K562 (cell line): ENCODE data around the gene SERINC5. TPM values are rescaled to one million over a fixed set of nuclear protein-coding genes. Genes with fewer than 3 reads are reported as not detected.
"Not testable (repeated sequence)": the region's sequence is repeated elsewhere in the genome, so short reads cannot be mapped to it uniquely, and the experiment has no call there.

Source experiments
- ATAC-seq: fragments of 200-7000 bp; cut with Tn5 transposase; 3 replicates; pipeline ENCODE4 v1.9.1; 2020; ENCODE audit warnings: moderate library complexity
- BruUV-seq: library from RNA; stranded (reverse); fragments of 400-500 nt; replicated peaks from 2 replicates; lab custom pipeline; 2021; lab: Mats Ljungman, UMichigan
- CTCF ChIA-PET: fragments of 300-600 bp; formaldehyde crosslinking; extraction: SDS; loops from one replicate; lab custom pipeline; 2021; ENCODE audit warnings: low intra/inter-chr PET ratio; lab: Yijun Ruan, JAX
- POLR2A ChIA-PET: fragments of 300-600, 350-650 bp; sonication (Branson Sonifier 250); formaldehyde crosslinking; extraction: SDS; loops from one replicate; lab custom pipeline; 2021; ENCODE audit warnings: antibody characterized with exemption, inconsistent platforms; lab: Yijun Ruan, JAX
- DNase-seq, 4 experiments: peaks; one replicate each; pipeline versions ENCODE4 v3.0.0 to v3.0.0-alpha.2; 2011 to 2018; ENCODE audit warnings: low spot score in 3 of 4, mixed read lengths in 3 of 4; ENCODE audit errors: extremely low read depth in 1 of 4
- FAIRE-seq: peaks from 2 replicates; lab custom pipeline; 2011; peaks lifted over from hg19 to GRCh38; lab: Jason Lieb, UNC
- H2AFZ ChIP-seq: 2 replicates; pipeline ENCODE4 v1.6.0; 2011; ENCODE audit warnings: low read depth, low read length, control low read depth, inconsistent platforms
- H3K27ac ChIP-seq: fragments of 200-600 bp; 3 replicates; pipeline ENCODE4 v1.8.0; 2011; ENCODE audit warnings: low read depth, mild to moderate bottlenecking, control low read depth, inconsistent platforms, low read length, moderate library complexity, mixed read lengths; ENCODE audit errors: extremely low read depth
- H3K27me3 ChIP-seq, 2 experiments: fragments of 300-600 bp in 1 of 2; 2 replicates in 1 of 2; 3 replicates in 1 of 2; pipeline versions ENCODE4 v1.6.0 to v1.8.0; 2011; ENCODE audit warnings: inconsistent platforms in 2 of 2, low read length in 2 of 2, mild to moderate bottlenecking in 1 of 2, mixed read lengths in 1 of 2, moderate library complexity in 1 of 2; ENCODE audit not compliant: control insufficient read depth in 2 of 2, insufficient read depth in 2 of 2
- H3K36me3 ChIP-seq: fragments of 300-600 bp; 3 replicates; pipeline ENCODE4 v1.8.0; 2011; ENCODE audit warnings: mild to moderate bottlenecking, low read length, inconsistent platforms; ENCODE audit not compliant: control insufficient read depth, insufficient read depth
- H3K4me1 ChIP-seq, 2 experiments: fragments of 200-600 bp in 1 of 2; replicated peaks in 1 of 2; 2 replicates in 1 of 2; 3 replicates in 1 of 2; pipeline versions ENCODE4 v1.5.1 to v1.8.0; 2011; ENCODE audit warnings: inconsistent platforms in 2 of 2, low read length in 2 of 2, mild to moderate bottlenecking in 1 of 2, mixed read lengths in 1 of 2, moderate library complexity in 1 of 2; ENCODE audit not compliant: control insufficient read depth in 2 of 2, insufficient read depth in 2 of 2
- H3K4me2 ChIP-seq: 2 replicates; pipeline ENCODE4 v1.6.1; 2011; ENCODE audit warnings: low read length, control low read depth, inconsistent platforms, mixed read lengths; ENCODE audit not compliant: insufficient read depth
- H3K4me3 ChIP-seq: fragments of 200-600 bp; sonication (generic), shearing (Covaris generic); 2 replicates; pipeline ENCODE4 v1.5.1; 2016; ENCODE audit warnings: control low read depth, inconsistent platforms
- H3K79me2 ChIP-seq: fragments of 200-600 bp; 3 replicates; pipeline ENCODE4 v1.8.0; 2011; ENCODE audit warnings: low read length, inconsistent platforms; ENCODE audit not compliant: control insufficient read depth, insufficient read depth
- H3K9ac ChIP-seq, 2 experiments: 2 replicates each; pipeline versions ENCODE4 v1.6.0 to v1.6.1; 2011; ENCODE audit warnings: low read depth in 2 of 2, low read length in 2 of 2, control low read depth in 1 of 2, inconsistent platforms in 1 of 2, mild to moderate bottlenecking in 1 of 2, mixed read lengths in 1 of 2; ENCODE audit not compliant: insufficient read depth in 1 of 2
- H3K9me1 ChIP-seq: one replicate; pipeline ENCODE4 v1.6.0; 2011; ENCODE audit warnings: inconsistent platforms, mild to moderate bottlenecking, low read length, moderate library complexity; ENCODE audit not compliant: control insufficient read depth, insufficient read depth
- H3K9me3 ChIP-seq: replicated peaks from 2 replicates; pipeline ENCODE4 v1.5.1; 2011; ENCODE audit warnings: low read depth, low read length, inconsistent platforms; ENCODE audit not compliant: control insufficient read depth, insufficient read depth
- H4K20me1 ChIP-seq: replicated peaks from 2 replicates; pipeline ENCODE4 v1.6.1; 2011; ENCODE audit warnings: low read length, inconsistent platforms, mixed read lengths; ENCODE audit not compliant: control insufficient read depth, insufficient read depth
- BACH1 ChIP-seq: fragments of 200-800 bp; sonication (Bioruptor generic); IDR thresholded peaks from 2 replicates; pipeline ENCODE4 v1.6.1; 2016; ENCODE audit warnings: missing genetic modification characterization, missing compliant biosample characterization
- C11orf30 ChIP-seq: fragments of 450-650 bp; IDR thresholded peaks from 2 replicates; pipeline ENCODE4 v1.6.1; 2016; ENCODE audit warnings: low read depth, mild to moderate bottlenecking
- CHCHD3 ChIP-seq: fragments of 250-450 bp; sonication (Bioruptor Pico); IDR thresholded peaks from 2 replicates; pipeline ENCODE4 v2.1.2; 2022; ENCODE audit warnings: mild to moderate bottlenecking
- FOS ChIP-seq: IDR thresholded peaks from 3 replicates; pipeline ENCODE4 v1.6.1; 2011; ENCODE audit not compliant: insufficient read length; ENCODE audit errors: extremely low read depth
- NFIC ChIP-seq: fragments of 450-650 bp; IDR thresholded peaks from 2 replicates; pipeline ENCODE4 v1.6.1; 2017; ENCODE audit warnings: mild to moderate bottlenecking, inconsistent platforms
- POLR2H ChIP-seq: IDR thresholded peaks from 2 replicates; pipeline ENCODE4 v1.6.1; 2016; ENCODE audit warnings: missing genetic modification characterization, low read depth, mild to moderate bottlenecking, control low read depth, missing compliant biosample characterization, moderate library complexity
- SP1 ChIP-seq: sonication (generic); formaldehyde crosslinking; IDR thresholded peaks from 2 replicates; pipeline ENCODE4 v1.8.1; 2022; ENCODE audit warnings: mild to moderate bottlenecking, missing genetic modification reagents
- ZNF79 ChIP-seq: fragments of 250-450 bp; sonication (Bioruptor Pico); IDR thresholded peaks from 2 replicates; pipeline ENCODE4 v1.4.0; 2020; ENCODE audit warnings: low read depth, mild to moderate bottlenecking, moderate library complexity
- WGBS: fragments of 100-300 bp; shearing (Covaris generic); methylation state at CpG from one replicate; pipeline ENCODE4 v1.1.6; 2016; ENCODE audit warnings: low coverage, mixed read lengths; ENCODE audit not compliant: insufficient coverage; ENCODE audit errors: missing lambda C conversion rate; 5-methylcytosine and 5-hydroxymethylcytosine counted together
- in situ Hi-C: fragments of 300-500 bp; cut with MboI; formaldehyde crosslinking; loops from 4 replicates; pipeline ENCODE4 v1.15.0; 2018; ENCODE audit warnings: inconsistent platforms, mixed read lengths
- intact Hi-C: fragments of 100-400 bp; cut with micrococcal nuclease; formaldehyde crosslinking; loops from 2 replicates; pipeline ENCODE4 v1.14.2; 2022
- polyA plus RNA-seq, 8 experiments: library from polyadenylated mRNA; depleted of rRNA in 4 of 8; stranded (reverse) in 5 of 8; unstranded in 3 of 8; fragments of >200 nt; fragmentation: Nextera tagmentation in 2 of 8; fragmentation: Illumina TruSeq in 1 of 8; extraction: Ambion mirVana in 2 of 8; extraction: Trizol in 1 of 8; gene quantifications; 2 replicates each; pipeline versions ENCODE4 v1.2.1 to v1.2.3, GENCODE V29; 2011 to 2014; ENCODE audit warnings: inconsistent platforms in 1 of 8, missing spikeins in 1 of 8
- total RNA-seq, 7 experiments: library from RNA; depleted of rRNA in 6 of 7; stranded (reverse); fragments of >200 nt in 6 of 7; fragmentation: Illumina TruSeq in 2 of 7; extraction: Trizol in 2 of 7; gene quantifications; 2 replicates each; pipeline versions ENCODE4 v1.2.1 to v1.2.3, GENCODE V29; 2011 to 2021; ENCODE audit warnings: low replicate concordance in 1 of 7
- TF ChIP-seq, protein P1 (sequence below): fragments of 450-650 bp; IDR thresholded peaks from 2 replicates; pipeline ENCODE4 v1.6.1; 2017; ENCODE audit warnings: mild to moderate bottlenecking, moderate library complexity
- TF ChIP-seq, protein P2 (sequence below): IDR thresholded peaks from 3 replicates; pipeline ENCODE4 v1.6.1; 2011; ENCODE audit warnings: borderline replicate concordance, mild to moderate bottlenecking, moderate library complexity; ENCODE audit not compliant: insufficient read length; ENCODE audit errors: extremely low read depth

Gene SERINC5
- total and polyA plus RNA-seq, 9 of the 15 experiments (the other 6 are each of a cell fraction or from before 2014, with no cell fraction given) = 1.4 to 7.9 (median 3.7) TPM

DNA sequence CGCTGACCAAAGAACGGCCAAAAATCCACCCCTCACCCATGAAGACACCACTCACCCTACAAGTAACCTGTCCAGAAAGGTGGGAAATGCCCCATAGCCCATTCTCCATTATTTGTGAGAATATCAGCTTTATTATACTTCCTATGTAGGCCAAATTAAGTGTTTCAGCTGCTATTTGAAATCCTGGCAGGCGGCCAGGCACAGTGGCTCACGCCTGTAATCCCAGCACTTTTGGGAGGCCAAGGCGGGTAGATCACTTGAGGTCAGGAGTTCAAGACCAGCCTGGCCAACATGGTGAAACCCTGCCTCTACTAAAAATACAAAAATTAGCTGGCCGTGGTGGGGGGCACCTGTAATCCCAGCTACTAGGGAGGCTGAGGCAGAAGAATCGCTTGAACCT is 54.1 kb downstream of the SERINC5 start:
- in situ Hi-C loops, H3K9me3 ChIP-seq, H3K27me3 ChIP-seq, intact Hi-C loops, H3K9ac ChIP-seq, H3K9me1 ChIP-seq, CTCF ChIA-PET, H3K27ac ChIP-seq, H3K36me3 ChIP-seq, FAIRE-seq, DNase-seq, H2AFZ ChIP-seq, H3K4me3 ChIP-seq, POLR2A ChIA-PET, H3K79me2 ChIP-seq, BruUV-seq, H3K4me2 ChIP-seq, ATAC-seq: not testable (repeated sequence)
- peak; percentile 67; the same call in 1 of the 2 replicates for TF ChIP-seq NFIC
- 86% methylated on average over 6 of the region's 7 CpGs for WGBS
- peaks cover 5 to 15% of the 10 kb centered on the region in 2 experiments; a peak in 3 of 5 replicates for H3K4me1 ChIP-seq
- H4K20me1 ChIP-seq = peaks cover 13% of the 10 kb centered on the region

DNA sequence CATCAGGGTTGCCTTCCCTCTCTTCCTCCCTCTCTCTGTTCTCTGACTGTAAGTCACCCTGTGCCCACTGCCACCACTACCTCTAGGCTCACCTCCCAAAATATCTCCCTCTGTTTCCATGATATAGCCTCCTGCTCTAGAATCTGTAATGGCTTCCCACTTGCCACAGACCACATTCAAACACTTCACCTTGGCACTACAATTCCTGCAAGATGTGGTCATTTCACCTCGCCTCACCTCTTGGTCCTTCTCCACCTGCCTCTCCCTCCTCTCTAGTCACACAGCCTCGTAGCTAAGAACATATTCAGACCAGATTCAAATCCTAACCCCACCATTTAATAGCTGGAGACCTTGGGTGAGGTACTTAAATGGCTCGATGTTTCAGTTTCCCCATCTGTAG is 56.9 kb downstream of the SERINC5 start:
- peaks cover 2 to 3% of the 10 kb centered on the region in 2 experiments; a peak in 3 of 5 replicates for H3K4me1 ChIP-seq
- CTCF ChIA-PET = no interaction called here
- peaks cover 3% of the 10 kb centered on the region for H4K20me1 ChIP-seq
- DNase-seq = no peak
- no peaks in the 10 kb centered on the region for H3K27me3 ChIP-seq
- no TSS peak for BruUV-seq
- no peak overlapping the region for H3K27ac ChIP-seq
- in situ Hi-C loops = loop anchor here (5.0 kb wide), 1 partner anchor 102 kb away; no protein-coding TSS in a partner anchor
- no peaks in the 10 kb centered on the region for H3K36me3 ChIP-seq
- TF ChIP-seq FOS = no peak
- TF ChIP-seq C11orf30 = no peak
- TF ChIP-seq BACH1 (tag) = no peak
- TF ChIP-seq, protein P1, sequence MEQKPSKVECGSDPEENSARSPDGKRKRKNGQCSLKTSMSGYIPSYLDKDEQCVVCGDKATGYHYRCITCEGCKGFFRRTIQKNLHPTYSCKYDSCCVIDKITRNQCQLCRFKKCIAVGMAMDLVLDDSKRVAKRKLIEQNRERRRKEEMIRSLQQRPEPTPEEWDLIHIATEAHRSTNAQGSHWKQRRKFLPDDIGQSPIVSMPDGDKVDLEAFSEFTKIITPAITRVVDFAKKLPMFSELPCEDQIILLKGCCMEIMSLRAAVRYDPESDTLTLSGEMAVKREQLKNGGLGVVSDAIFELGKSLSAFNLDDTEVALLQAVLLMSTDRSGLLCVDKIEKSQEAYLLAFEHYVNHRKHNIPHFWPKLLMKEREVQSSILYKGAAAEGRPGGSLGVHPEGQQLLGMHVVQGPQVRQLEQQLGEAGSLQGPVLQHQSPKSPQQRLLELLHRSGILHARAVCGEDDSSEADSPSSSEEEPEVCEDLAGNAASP = no peak
- TF ChIP-seq, protein P2, sequence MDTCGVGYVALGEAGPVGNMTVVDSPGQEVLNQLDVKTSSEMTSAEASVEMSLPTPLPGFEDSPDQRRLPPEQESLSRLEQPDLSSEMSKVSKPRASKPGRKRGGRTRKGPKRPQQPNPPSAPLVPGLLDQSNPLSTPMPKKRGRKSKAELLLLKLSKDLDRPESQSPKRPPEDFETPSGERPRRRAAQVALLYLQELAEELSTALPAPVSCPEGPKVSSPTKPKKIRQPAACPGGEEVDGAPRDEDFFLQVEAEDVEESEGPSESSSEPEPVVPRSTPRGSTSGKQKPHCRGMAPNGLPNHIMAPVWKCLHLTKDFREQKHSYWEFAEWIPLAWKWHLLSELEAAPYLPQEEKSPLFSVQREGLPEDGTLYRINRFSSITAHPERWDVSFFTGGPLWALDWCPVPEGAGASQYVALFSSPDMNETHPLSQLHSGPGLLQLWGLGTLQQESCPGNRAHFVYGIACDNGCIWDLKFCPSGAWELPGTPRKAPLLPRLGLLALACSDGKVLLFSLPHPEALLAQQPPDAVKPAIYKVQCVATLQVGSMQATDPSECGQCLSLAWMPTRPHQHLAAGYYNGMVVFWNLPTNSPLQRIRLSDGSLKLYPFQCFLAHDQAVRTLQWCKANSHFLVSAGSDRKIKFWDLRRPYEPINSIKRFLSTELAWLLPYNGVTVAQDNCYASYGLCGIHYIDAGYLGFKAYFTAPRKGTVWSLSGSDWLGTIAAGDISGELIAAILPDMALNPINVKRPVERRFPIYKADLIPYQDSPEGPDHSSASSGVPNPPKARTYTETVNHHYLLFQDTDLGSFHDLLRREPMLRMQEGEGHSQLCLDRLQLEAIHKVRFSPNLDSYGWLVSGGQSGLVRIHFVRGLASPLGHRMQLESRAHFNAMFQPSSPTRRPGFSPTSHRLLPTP = no peak
- no peak for TF ChIP-seq SP1
- TF ChIP-seq POLR2H (tag) = no peak
- no peak for TF ChIP-seq ZNF79
- TF ChIP-seq CHCHD3 (CRISPR knock-in tag) = no peak
- TF ChIP-seq, all 486 proteins: peak for 0
- Histone ChIP-seq H3K9me1 (no peaks in the 10 kb centered on the region), H3K79me2 (no peaks in the 10 kb centered on the region), H2AFZ (no peak overlapping the region), H3K9ac (no peak overlapping the region), H3K4me3 (no peak overlapping the region), H3K9me3 (no peaks in the 10 kb centered on the region), H3K4me2 (no peak overlapping the region)
- no peak for ATAC-seq
- POLR2A ChIA-PET = interaction anchor here (0.6 kb wide), 2 partner anchors 26 to 459 kb away, joined by 3 read pairs; no protein-coding TSS in a partner anchor
- no peak for FAIRE-seq
- intact Hi-C loops = no loop called here
- 62% methylated on average over 3 of the region's 3 CpGs for WGBS
